ENCODE results near the gene DPP10. TPM values are rescaled to one million over a fixed set of nuclear protein-coding genes. Genes with fewer than 3 reads are reported as not detected.

Gene DPP10
- total RNA-seq, 4 donors from 2014 or later = 1.9 to 8.3 (median 2.9) TPM

DNA sequence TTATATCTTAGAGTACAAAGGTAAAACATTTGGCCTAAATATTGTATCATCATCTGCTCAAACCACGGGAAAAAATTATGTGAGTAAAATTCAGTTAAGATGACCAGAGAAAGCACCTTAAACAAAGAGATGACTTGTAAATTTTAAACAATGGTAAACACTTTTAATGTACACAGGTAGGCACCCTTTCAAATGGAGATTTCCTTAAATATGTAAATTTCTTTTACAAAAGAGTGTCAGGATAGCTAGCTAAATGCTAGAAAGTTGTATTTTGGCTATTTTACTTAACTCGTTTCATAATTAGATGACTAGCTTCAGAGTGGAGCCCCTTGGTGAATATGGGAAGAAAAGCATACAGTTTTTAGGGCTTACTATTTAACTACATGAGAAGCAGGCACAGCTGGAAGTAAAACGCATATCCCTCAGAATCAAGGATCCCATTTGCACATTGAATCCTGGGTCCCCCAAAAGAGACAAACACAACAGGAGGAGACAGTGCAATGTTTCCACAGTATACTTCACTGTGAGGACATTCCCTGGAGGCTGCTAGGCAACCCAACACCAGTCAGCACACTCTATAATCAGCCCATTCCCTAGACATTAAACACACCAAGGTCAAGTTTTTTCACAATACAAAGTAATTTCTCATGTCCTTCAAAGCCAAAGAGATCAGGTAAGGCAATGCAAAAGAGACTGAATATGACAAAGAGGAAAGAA, 1154.4 kb downstream of the DPP10 start:
- H3K4me1 ChIP-seq = no peaks in the 10 kb centered on the region
- H3K4me3 ChIP-seq = no peak overlapping the region
- DNase-seq = no peak
- H3K27ac ChIP-seq = no peak overlapping the region
- H3K9me3 ChIP-seq = no peaks in the 10 kb centered on the region
- no peaks in the 10 kb centered on the region for H3K27me3 ChIP-seq
- TF ChIP-seq, protein P1, sequence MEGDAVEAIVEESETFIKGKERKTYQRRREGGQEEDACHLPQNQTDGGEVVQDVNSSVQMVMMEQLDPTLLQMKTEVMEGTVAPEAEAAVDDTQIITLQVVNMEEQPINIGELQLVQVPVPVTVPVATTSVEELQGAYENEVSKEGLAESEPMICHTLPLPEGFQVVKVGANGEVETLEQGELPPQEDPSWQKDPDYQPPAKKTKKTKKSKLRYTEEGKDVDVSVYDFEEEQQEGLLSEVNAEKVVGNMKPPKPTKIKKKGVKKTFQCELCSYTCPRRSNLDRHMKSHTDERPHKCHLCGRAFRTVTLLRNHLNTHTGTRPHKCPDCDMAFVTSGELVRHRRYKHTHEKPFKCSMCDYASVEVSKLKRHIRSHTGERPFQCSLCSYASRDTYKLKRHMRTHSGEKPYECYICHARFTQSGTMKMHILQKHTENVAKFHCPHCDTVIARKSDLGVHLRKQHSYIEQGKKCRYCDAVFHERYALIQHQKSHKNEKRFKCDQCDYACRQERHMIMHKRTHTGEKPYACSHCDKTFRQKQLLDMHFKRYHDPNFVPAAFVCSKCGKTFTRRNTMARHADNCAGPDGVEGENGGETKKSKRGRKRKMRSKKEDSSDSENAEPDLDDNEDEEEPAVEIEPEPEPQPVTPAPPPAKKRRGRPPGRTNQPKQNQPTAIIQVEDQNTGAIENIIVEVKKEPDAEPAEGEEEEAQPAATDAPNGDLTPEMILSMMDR (IDR thresholded peaks at IDR 0.05) = no peak
- TF ChIP-seq POLR2A (IDR thresholded peaks at IDR 0.05) = no peak
- H3K36me3 ChIP-seq = no peaks in the 10 kb centered on the region

DNA sequence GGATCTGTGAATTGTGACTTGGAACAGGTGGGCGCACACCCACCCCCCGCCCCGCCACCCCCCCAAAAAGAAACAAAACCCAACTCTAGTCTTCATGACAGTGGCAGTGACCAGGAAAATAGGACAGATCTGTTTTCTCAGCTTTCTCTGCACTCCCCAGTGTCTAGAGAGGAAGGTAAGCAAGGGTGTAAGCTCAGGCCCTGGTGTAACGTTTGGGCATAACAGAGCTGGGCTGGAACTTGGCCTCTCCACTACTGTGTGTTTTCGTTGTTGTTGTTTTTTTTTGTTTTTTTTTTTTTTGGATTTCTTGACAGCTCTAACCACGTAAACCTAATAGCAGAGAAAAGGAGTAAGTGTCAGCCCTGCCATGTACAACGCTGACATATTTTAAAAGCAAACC, 1160.8 kb downstream of the DPP10 start:
- Histone ChIP-seq H3K4me3 (no peak overlapping the region), H3K27me3 (no peaks in the 10 kb centered on the region), H3K9me3 (no peaks in the 10 kb centered on the region), H3K4me1 (no peaks in the 10 kb centered on the region), H3K27ac (no peak overlapping the region), H3K36me3 (no peaks in the 10 kb centered on the region)
- TF ChIP-seq, protein P1 (IDR thresholded peaks at IDR 0.05) = no peak
- TF ChIP-seq POLR2A (IDR thresholded peaks at IDR 0.05) = no peak
- no peak for DNase-seq

- Histone ChIP-seq H3K4me3 (no peak overlapping the region), H3K36me3 (no peaks in the 10 kb centered on the region), H3K4me1 (no peaks in the 10 kb centered on the region), H3K27ac (no peak overlapping the region), H3K9me3 (no peaks in the 10 kb centered on the region), H3K27me3 (no peaks in the 10 kb centered on the region)
- no peak for DNase-seq
- no peak for TF ChIP-seq POLR2A (IDR thresholded peaks at IDR 0.05)
- TF ChIP-seq, protein P1 (IDR thresholded peaks at IDR 0.05) = no peak
These were observed 1163.9 kb downstream of the DPP10 start for GRCh38 chr2:115606350-115606749.

DNA sequence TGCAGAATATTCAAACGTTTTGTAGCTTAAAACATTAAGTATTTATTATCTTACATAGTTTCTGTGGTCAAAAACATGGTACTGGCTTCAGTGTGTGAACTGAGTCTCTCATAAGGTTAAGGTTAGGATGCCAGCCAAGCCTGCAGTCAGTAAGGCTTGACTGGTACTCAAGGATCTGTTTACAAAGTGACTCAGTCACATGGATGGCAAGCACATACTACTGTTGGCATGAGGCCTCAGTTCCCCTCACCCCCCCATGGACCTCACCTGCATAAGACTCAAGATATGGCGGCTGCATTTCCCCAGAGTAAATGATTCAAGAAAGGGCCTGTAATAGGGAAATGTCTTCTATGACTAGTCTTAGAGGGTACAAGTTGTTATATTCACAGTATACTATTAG, 1167.5 kb downstream of the DPP10 start:
- no peaks in the 10 kb centered on the region for H3K36me3 ChIP-seq
- H3K4me1 ChIP-seq = no peaks in the 10 kb centered on the region
- no peak for DNase-seq
- no peak overlapping the region for H3K4me3 ChIP-seq
- H3K27ac ChIP-seq = no peak overlapping the region
- no peaks in the 10 kb centered on the region for H3K9me3 ChIP-seq
- TF ChIP-seq POLR2A (IDR thresholded peaks at IDR 0.05) = no peak
- TF ChIP-seq, protein P1 (IDR thresholded peaks at IDR 0.05) = no peak
- no peaks in the 10 kb centered on the region for H3K27me3 ChIP-seq

- Histone ChIP-seq H3K4me3 (no peak overlapping the region), H3K27me3 (no peaks in the 10 kb centered on the region), H3K27ac (no peak overlapping the region), H3K36me3 (no peaks in the 10 kb centered on the region), H3K9me3 (no peaks in the 10 kb centered on the region), H3K4me1 (no peaks in the 10 kb centered on the region)
- TF ChIP-seq, protein P1 (IDR thresholded peaks at IDR 0.05) = no peak
- no peak for TF ChIP-seq POLR2A (IDR thresholded peaks at IDR 0.05)
- DNase-seq = no peak
These were observed 1168.4 kb downstream of the DPP10 start for GRCh38 chr2:115610888-115611287.
